ENCODE measurements around the gene EIF5A. TPM values are rescaled to one million over a fixed set of nuclear protein-coding genes. Genes with fewer than 3 reads are reported as not detected.
A peak's percentile ranks its signal among the peaks of the same experiment; 100 is the strongest.

The EIF5A gene
- total and polyA plus RNA-seq, 12 donors, result 197 to 716 (median 267) TPM

- H3K4me1 ChIP-seq, result peaks cover 12 to 67% (median 52%) of the 10 kb centered on the region in 9 donors
- WGBS, 2 donors, result 86 to 89% methylated on average over 12 of the region's 12 CpGs
- H3K4me3 ChIP-seq, result peak overlapping the region in 6 of 10 donors; percentile 76 to 98 (median 94)
- ATAC-seq, result no peak
- intact Hi-C loops (cut with DNase I), result loop anchor here in 4 of 10 donors (5.0 to 10.0 kb wide), 5 partner anchors 47 to 265 kb away; partner anchors contain the start of genes CLDN7 (in 1 of the 4), GABARAP (in 1 of the 4), SLC16A11 (in 1 of the 4) and TMEM256 (in 1 of the 4)
- H3K27ac ChIP-seq, result peak overlapping the region in 7 of 10 donors; percentile 87 to 100 (median 96)
- no peak for DNase-seq
- no peaks in the 10 kb centered on the region for H3K9me3 ChIP-seq
- H3K36me3 ChIP-seq, result peaks cover 0 to 50% (median 44%) of the 10 kb centered on the region in 9 donors
- TF ChIP-seq CTCF (IDR thresholded peaks at IDR 0.05), result no peak
- H3K27me3 ChIP-seq, result no peaks in the 10 kb centered on the region
Observed at GRCh38 chr17:7309628-7310027, 2.2 kb downstream of the EIF5A start.

GRCh38 chr17:7311110-7311705 lies 3.8 kb downstream of the EIF5A start:
- H3K27me3 ChIP-seq, result no peaks in the 10 kb centered on the region
- H3K27ac ChIP-seq, result no peak overlapping the region
- peaks cover 12 to 76% (median 59%) of the 10 kb centered on the region in 9 donors for H3K4me1 ChIP-seq
- H3K4me3 ChIP-seq, result no peak overlapping the region
- H3K36me3 ChIP-seq, result peaks cover 0 to 55% (median 44%) of the 10 kb centered on the region in 9 donors
- WGBS, 2 donors, result 76 to 89% methylated on average over 7 of the region's 7 CpGs
- no peak for TF ChIP-seq CTCF (IDR thresholded peaks at IDR 0.05)
- ATAC-seq (no peak), DNase-seq (no peak)
- intact Hi-C loops (cut with DNase I), result no loop called here
- no peaks in the 10 kb centered on the region for H3K9me3 ChIP-seq

- Histone ChIP-seq H3K4me1 (peaks cover 12 to 72% (median 55%) of the 10 kb centered on the region in 9 donors), H3K9me3 (no peaks in the 10 kb centered on the region), H3K4me3 (no peak overlapping the region), H3K27me3 (no peaks in the 10 kb centered on the region), H3K36me3 (peaks cover 0 to 68% (median 50%) of the 10 kb centered on the region in 9 donors), H3K27ac (no peak overlapping the region)
- 75 to 77% methylated on average over 7 of the region's 7 CpGs for WGBS, 2 donors
- DNase-seq (no peak), ATAC-seq (no peak)
- intact Hi-C loops (cut with DNase I), result no loop called here
- TF ChIP-seq CTCF (IDR thresholded peaks at IDR 0.05), result no peak
Observed at GRCh38 chr17:7312432-7313087, 5.1 kb downstream of the EIF5A start.

- TF ChIP-seq CTCF (IDR thresholded peaks at IDR 0.05), result peak in 1 of 9 donors; percentile 16
- H3K4me3 ChIP-seq, result peak overlapping the region in 1 of 10 donors; percentile 99
- 86% methylated on average over 7 of the region's 7 CpGs for WGBS, 2 donors
- H3K4me1 ChIP-seq, result peaks cover 12 to 69% (median 54%) of the 10 kb centered on the region in 9 donors
- intact Hi-C loops (cut with DNase I), result no loop called here
- ATAC-seq (no peak), DNase-seq (no peak)
- peaks cover 0 to 75% (median 53%) of the 10 kb centered on the region in 9 donors for H3K36me3 ChIP-seq
- H3K9me3 ChIP-seq, result no peaks in the 10 kb centered on the region
- H3K27me3 ChIP-seq, result no peaks in the 10 kb centered on the region
- peak overlapping the region in 2 of 10 donors; percentile 97 to 98 for H3K27ac ChIP-seq
Observed at GRCh38 chr17:7313088-7313889, 5.9 kb downstream of the EIF5A start.

Measured in heart right ventricle (tissue), 16 donors.